DOHH2 (cell line): Measurements from ENCODE around the gene BAZ1A.

Source experiments
- H3F3A ChIP-seq: fragments of 200-600 bp; sonication (generic), shearing (Covaris generic); 2 replicates; pipeline ENCODE4 v1.6.0; 2016; ENCODE audit warnings: antibody characterized with exemption, mild to moderate bottlenecking; ENCODE audit not compliant: control insufficient read depth, insufficient read depth
- H3K27ac ChIP-seq: fragments of 200-600 bp; sonication (generic); 2 replicates; pipeline ENCODE4 v1.5.1; 2014; ENCODE audit warnings: low read depth, mild to moderate bottlenecking, low read length, moderate library complexity
- H3K27me3 ChIP-seq: fragments of 200-600 bp; sonication (generic); 2 replicates; pipeline ENCODE4 v1.6.1; 2014; ENCODE audit warnings: mild to moderate bottlenecking, low read length, mixed read lengths; ENCODE audit not compliant: control insufficient read depth
- H3K36me3 ChIP-seq: fragments of 200-600 bp; sonication (generic); 2 replicates; pipeline ENCODE4 v1.6.1; 2014; ENCODE audit warnings: mild to moderate bottlenecking, low read length, moderate library complexity, mixed read lengths; ENCODE audit not compliant: control insufficient read depth
- H3K4me1 ChIP-seq: fragments of 200-600 bp; sonication (generic); 2 replicates; pipeline ENCODE4 v1.6.1; 2014; ENCODE audit warnings: mild to moderate bottlenecking, low read length, mixed read lengths; ENCODE audit not compliant: control insufficient read depth
- H3K4me2 ChIP-seq: fragments of 200-600 bp; sonication (generic); 2 replicates; pipeline ENCODE4 v1.6.0; 2014; ENCODE audit warnings: mild to moderate bottlenecking, low read length, moderate library complexity
- H3K4me3 ChIP-seq: fragments of 200-600 bp; sonication (generic); 2 replicates; pipeline ENCODE4 v1.5.1; 2014; ENCODE audit warnings: mild to moderate bottlenecking, low read length, mixed read lengths
- H3K79me2 ChIP-seq: fragments of 200-600 bp; sonication (generic); 2 replicates; pipeline ENCODE4 v1.6.1; 2014; ENCODE audit warnings: mild to moderate bottlenecking, low read length, mixed read lengths; ENCODE audit not compliant: control insufficient read depth
- H3K9me2 ChIP-seq: fragments of 200-600 bp; sonication (generic); replicated peaks from 2 replicates; pipeline ENCODE4 v1.6.1; 2014; ENCODE audit warnings: mild to moderate bottlenecking, low read length, mixed read lengths; ENCODE audit not compliant: control insufficient read depth
- H3K9me3 ChIP-seq: fragments of 200-600 bp; sonication (generic); 2 replicates; pipeline ENCODE4 v1.6.1; 2014; ENCODE audit warnings: antibody characterized with exemption, low read length, mixed read lengths; ENCODE audit not compliant: control insufficient read depth, insufficient read depth
- H4K20me1 ChIP-seq: fragments of 200-600 bp; sonication (generic); 2 replicates; pipeline ENCODE4 v1.6.0; 2014; ENCODE audit warnings: low read depth, mild to moderate bottlenecking, antibody characterized with exemption, low read length, moderate library complexity; ENCODE audit not compliant: control insufficient read depth, insufficient read depth
- EZH2phosphoT487 ChIP-seq: fragments of 200-600 bp; sonication (generic); IDR thresholded peaks from 2 replicates; pipeline ENCODE4 v1.6.1; 2017; ENCODE audit warnings: borderline replicate concordance, mild to moderate bottlenecking, antibody characterized with exemption, low read length, moderate library complexity, mixed read lengths
- TF ChIP-seq, protein P1 (sequence below): fragments of 200-600 bp; sonication (generic); IDR thresholded peaks from one replicate; pipeline ENCODE4 v1.5.1; 2014; ENCODE audit warnings: antibody characterized with exemption, mild to moderate bottlenecking, low read depth, low read length; ENCODE audit not compliant: poor library complexity, severe bottlenecking

BAZ1A gene

DNA sequence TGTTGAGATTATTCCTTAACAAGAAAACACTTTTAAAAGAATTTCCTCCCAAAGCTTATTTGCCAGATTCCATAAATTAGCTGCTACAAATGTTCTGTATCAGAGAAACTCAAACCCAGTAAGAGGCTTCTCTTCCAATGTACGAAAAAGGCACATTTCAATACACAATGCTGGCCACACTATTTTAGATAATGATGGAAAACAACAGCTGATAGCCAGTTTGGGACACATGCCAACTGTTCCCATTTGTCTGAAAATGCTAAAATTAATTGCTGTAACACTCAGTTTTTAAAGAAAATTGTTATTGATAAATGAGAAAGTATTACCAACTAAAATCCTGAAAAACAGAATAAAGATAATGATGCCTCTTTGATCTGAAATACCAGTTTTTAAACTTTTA is 165.2 kb downstream of the BAZ1A start:
- Histone ChIP-seq H4K20me1 (no peaks in the 10 kb centered on the region), H3K9me2 (no peaks in the 10 kb centered on the region), H3K27me3 (no peaks in the 10 kb centered on the region), H3K9me3 (no peaks in the 10 kb centered on the region), H3K4me1 (peaks cover 48% of the 10 kb centered on the region), H3K36me3 (peaks cover 46% of the 10 kb centered on the region), H3K27ac (peak overlapping the region; percentile 69), H3K79me2 (peaks cover 50% of the 10 kb centered on the region), H3K4me2 (peak overlapping the region; percentile 88), H3F3A (peaks cover 14% of the 10 kb centered on the region), H3K4me3 (peak overlapping the region; percentile 86)
- no peak for TF ChIP-seq EZH2phosphoT487
- TF ChIP-seq, protein P1, sequence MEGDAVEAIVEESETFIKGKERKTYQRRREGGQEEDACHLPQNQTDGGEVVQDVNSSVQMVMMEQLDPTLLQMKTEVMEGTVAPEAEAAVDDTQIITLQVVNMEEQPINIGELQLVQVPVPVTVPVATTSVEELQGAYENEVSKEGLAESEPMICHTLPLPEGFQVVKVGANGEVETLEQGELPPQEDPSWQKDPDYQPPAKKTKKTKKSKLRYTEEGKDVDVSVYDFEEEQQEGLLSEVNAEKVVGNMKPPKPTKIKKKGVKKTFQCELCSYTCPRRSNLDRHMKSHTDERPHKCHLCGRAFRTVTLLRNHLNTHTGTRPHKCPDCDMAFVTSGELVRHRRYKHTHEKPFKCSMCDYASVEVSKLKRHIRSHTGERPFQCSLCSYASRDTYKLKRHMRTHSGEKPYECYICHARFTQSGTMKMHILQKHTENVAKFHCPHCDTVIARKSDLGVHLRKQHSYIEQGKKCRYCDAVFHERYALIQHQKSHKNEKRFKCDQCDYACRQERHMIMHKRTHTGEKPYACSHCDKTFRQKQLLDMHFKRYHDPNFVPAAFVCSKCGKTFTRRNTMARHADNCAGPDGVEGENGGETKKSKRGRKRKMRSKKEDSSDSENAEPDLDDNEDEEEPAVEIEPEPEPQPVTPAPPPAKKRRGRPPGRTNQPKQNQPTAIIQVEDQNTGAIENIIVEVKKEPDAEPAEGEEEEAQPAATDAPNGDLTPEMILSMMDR, result no peak

DNA sequence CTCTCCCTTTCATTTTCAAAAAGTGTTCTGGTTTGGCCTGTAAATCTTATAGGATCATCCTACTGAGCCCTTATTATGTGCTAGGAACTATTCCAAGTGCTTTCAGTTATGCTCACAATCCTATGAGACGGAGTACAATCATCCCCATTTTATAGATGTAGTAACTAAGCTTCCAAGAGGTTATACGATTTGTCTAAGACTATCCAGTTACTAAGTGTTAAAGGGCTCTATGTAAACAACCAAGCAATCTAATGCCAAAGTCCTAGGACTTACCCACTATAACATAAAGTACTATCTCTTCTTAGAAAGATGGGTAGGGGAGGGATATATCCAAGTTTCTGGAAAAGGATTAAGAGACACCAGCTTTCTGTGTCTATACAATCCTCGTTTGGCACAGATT is 167.4 kb downstream of the BAZ1A start:
- no peaks in the 10 kb centered on the region for H3K9me3 ChIP-seq

More for the DNA sequence above, 167.4 kb downstream of the BAZ1A start:
- Histone ChIP-seq H3K27ac (no peak overlapping the region), H3F3A (peaks cover 15% of the 10 kb centered on the region), H3K36me3 (peaks cover 31% of the 10 kb centered on the region), H3K4me2 (no peak overlapping the region), H3K79me2 (peaks cover 33% of the 10 kb centered on the region), H3K4me1 (peaks cover 41% of the 10 kb centered on the region), H3K4me3 (no peak overlapping the region), H3K27me3 (no peaks in the 10 kb centered on the region), H4K20me1 (no peaks in the 10 kb centered on the region), H3K9me2 (no peaks in the 10 kb centered on the region)
- TF ChIP-seq EZH2phosphoT487, result no peak
- TF ChIP-seq, protein P1, result no peak
